ENCODE results near the gene RALGPS2. TPM values are rescaled to one million over a fixed set of nuclear protein-coding genes. Genes with fewer than 3 reads are reported as not detected.

Gene RALGPS2
- polyA plus RNA-seq, 1 of the 3 experiments (the other 2 are of a cell fraction): 5.1 TPM

GRCh38 chr1:178912597-178912996 is 187.6 kb downstream of the RALGPS2 start:
- no peak for TF ChIP-seq TAF1 (IDR thresholded peaks at IDR 0.05; ENCODE audit: borderline replicate concordance, low read depth, low read length)
- no peak for TF ChIP-seq GABPA (IDR thresholded peaks at IDR 0.05; ENCODE audit: low read depth)
- TF ChIP-seq YY1 (IDR thresholded peaks at IDR 0.05; ENCODE audit: low read depth): no peak
- TF ChIP-seq CTCF (IDR thresholded peaks at IDR 0.05): no peak
- no peak for TF ChIP-seq NFIC (IDR thresholded peaks at IDR 0.05; ENCODE audit: borderline replicate concordance)
- TF ChIP-seq FOSL2 (IDR thresholded peaks at IDR 0.05; ENCODE audit: borderline replicate concordance, low read depth): no peak
- TF ChIP-seq, protein P1, sequence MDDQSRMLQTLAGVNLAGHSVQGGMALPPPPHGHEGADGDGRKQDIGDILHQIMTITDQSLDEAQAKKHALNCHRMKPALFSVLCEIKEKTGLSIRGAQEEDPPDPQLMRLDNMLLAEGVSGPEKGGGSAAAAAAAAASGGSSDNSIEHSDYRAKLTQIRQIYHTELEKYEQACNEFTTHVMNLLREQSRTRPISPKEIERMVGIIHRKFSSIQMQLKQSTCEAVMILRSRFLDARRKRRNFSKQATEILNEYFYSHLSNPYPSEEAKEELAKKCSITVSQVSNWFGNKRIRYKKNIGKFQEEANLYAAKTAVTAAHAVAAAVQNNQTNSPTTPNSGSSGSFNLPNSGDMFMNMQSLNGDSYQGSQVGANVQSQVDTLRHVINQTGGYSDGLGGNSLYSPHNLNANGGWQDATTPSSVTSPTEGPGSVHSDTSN (IDR thresholded peaks at IDR 0.05): no peak
- TF ChIP-seq POLR2AphosphoS5 (IDR thresholded peaks at IDR 0.05; ENCODE audit: low read depth, low read length): no peak
- no peak for TF ChIP-seq EP300 (IDR thresholded peaks at IDR 0.05; ENCODE audit: borderline replicate concordance in 1 of 2, low read depth in 1 of 2, low read length in 1 of 2)
- TF ChIP-seq MXI1 (IDR thresholded peaks at IDR 0.05; ENCODE audit: low read depth, low read length): no peak
- no peak for TF ChIP-seq TCF12 (IDR thresholded peaks at IDR 0.05)
- TF ChIP-seq SIN3A (IDR thresholded peaks at IDR 0.05; ENCODE audit: borderline replicate concordance, low read depth, low read length): no peak
- ChIA-PET CTCF (no interaction called here), POLR2A (no interaction called here)
- Histone ChIP-seq H3K36me3 (replicated peaks in 1 of 2; ENCODE audit: control insufficient read depth in 1 of 2, insufficient read depth in 2 of 2, low read length in 1 of 2) (peaks cover 22 to 25% of the 10 kb centered on the region in 2 experiments), H3K4me2 (no peak overlapping the region), H3K9ac (no peak overlapping the region), H3K27me3 (ENCODE audit: insufficient read depth) (no peaks in the 10 kb centered on the region), H3K79me2 (ENCODE audit: insufficient read depth) (no peaks in the 10 kb centered on the region), H2AFZ (ENCODE audit: low read depth) (no peak overlapping the region), H4K20me1 (ENCODE audit: insufficient read depth) (no peaks in the 10 kb centered on the region), H3K27ac (ENCODE audit: low read depth in 2 of 2, low read length in 1 of 2) (no peak overlapping the region), H3K9me3 (no peaks in the 10 kb centered on the region), H3K4me1 (ENCODE audit: control insufficient read depth in 1 of 2, insufficient read depth in 2 of 2, low read depth in 1 of 2, low read length in 1 of 2) (no peaks in the 10 kb centered on the region), H3K4me3 (ENCODE audit: low read depth in 2 of 2, low read length in 1 of 2) (no peak overlapping the region), H3F3A (replicated peaks; ENCODE audit: insufficient read depth) (no peaks in the 10 kb centered on the region), H3K9me2 (no peaks in the 10 kb centered on the region)
- WGBS (ENCODE audit: low lambda C conversion rate): 95% methylated on average over 2 of the region's 2 CpGs
- DNase-seq: no peak

DNA sequence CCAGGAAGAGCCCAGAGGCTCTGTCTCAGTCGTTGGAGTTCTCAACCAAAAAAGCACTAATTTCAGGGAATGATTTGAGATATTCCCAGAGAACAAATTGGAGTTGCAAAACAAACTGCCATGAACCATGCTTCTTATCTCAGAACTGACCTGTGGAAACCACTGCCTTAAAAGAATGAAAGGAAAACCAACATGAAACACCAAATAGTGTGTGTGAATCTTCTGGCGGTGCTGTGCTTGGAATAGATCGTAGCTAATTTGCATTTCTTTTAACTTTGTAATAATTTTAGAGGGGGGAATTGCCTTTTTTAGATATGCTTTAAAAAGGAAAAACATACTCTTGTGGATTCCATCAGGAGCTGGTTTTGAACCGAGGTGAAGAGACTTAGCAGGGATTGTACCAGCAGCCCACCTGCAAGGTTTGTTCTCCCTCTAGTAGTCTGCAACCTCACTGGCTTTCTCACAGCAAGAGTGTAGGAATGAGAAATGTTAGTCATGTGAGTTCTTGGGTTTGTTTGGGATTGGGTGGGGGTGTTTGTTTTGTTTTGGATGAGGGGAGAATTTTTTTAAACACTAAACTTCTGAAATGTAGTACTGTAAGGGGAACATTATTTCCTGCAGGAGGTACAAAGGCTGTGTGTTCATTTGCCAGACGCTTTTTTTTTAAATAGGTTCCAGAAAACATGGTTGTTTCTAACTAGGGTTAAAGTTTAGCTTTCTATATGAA is 191.6 kb downstream of the RALGPS2 start:
- CTCF ChIA-PET: interaction anchor here (1.0 to 1.3 kb wide), 2 partner anchors 86 to 374 kb away, joined by 4 read pairs; no protein-coding TSS in a partner anchor
- Histone ChIP-seq H3K4me1 (ENCODE audit: control insufficient read depth in 1 of 2, insufficient read depth in 2 of 2, low read depth in 1 of 2, low read length in 1 of 2) (no peaks in the 10 kb centered on the region), H3K27ac (ENCODE audit: low read depth in 2 of 2, low read length in 1 of 2) (no peak overlapping the region), H3K79me2 (ENCODE audit: insufficient read depth) (no peaks in the 10 kb centered on the region), H3K9me2 (no peaks in the 10 kb centered on the region), H3F3A (replicated peaks; ENCODE audit: insufficient read depth) (no peaks in the 10 kb centered on the region), H4K20me1 (ENCODE audit: insufficient read depth) (no peaks in the 10 kb centered on the region), H3K9ac (no peak overlapping the region), H3K4me3 (ENCODE audit: low read depth in 2 of 2, low read length in 1 of 2) (no peak overlapping the region), H3K4me2 (no peak overlapping the region), H2AFZ (ENCODE audit: low read depth) (no peak overlapping the region), H3K36me3 (replicated peaks in 1 of 2; ENCODE audit: control insufficient read depth in 1 of 2, insufficient read depth in 2 of 2, low read length in 1 of 2) (peaks cover 15 to 27% of the 10 kb centered on the region in 2 experiments), H3K9me3 (no peaks in the 10 kb centered on the region), H3K27me3 (ENCODE audit: insufficient read depth) (no peaks in the 10 kb centered on the region)
- WGBS (ENCODE audit: low lambda C conversion rate): 85% methylated on average over 5 of the region's 5 CpGs
- POLR2A ChIA-PET: no interaction called here
- no peak for DNase-seq
- TF ChIP-seq EZH2phosphoT487 (IDR thresholded peaks at IDR 0.05; ENCODE audit: borderline replicate concordance, low read depth) (no peak), FOXJ3 (CRISPR knock-in tag; IDR thresholded peaks at IDR 0.05) (no peak), GATA2 (CRISPR knock-in tag; IDR thresholded peaks at IDR 0.05) (no peak), RFX5 (IDR thresholded peaks at IDR 0.05; ENCODE audit: low read length) (no peak), FOSL2 (IDR thresholded peaks at IDR 0.05; ENCODE audit: borderline replicate concordance, low read depth) (no peak), JUND (IDR thresholded peaks at IDR 0.05) (no peak), USF1 (IDR thresholded peaks at IDR 0.05; ENCODE audit: borderline replicate concordance, low read depth) (no peak), FOXM1 (IDR thresholded peaks at IDR 0.05; ENCODE audit: low read depth) (no peak), ZBTB33 (IDR thresholded peaks at IDR 0.05; ENCODE audit: borderline replicate concordance, low read depth) (no peak)
- TF ChIP-seq, protein P2, sequence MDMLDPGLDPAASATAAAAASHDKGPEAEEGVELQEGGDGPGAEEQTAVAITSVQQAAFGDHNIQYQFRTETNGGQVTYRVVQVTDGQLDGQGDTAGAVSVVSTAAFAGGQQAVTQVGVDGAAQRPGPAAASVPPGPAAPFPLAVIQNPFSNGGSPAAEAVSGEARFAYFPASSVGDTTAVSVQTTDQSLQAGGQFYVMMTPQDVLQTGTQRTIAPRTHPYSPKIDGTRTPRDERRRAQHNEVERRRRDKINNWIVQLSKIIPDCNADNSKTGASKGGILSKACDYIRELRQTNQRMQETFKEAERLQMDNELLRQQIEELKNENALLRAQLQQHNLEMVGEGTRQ (IDR thresholded peaks at IDR 0.05; ENCODE audit: borderline replicate concordance, low read depth, low read length): no peak
